Effector CD4-positive, alpha-beta T cell (primary cell): ENCODE measurements around the gene EMC6.
"Not testable (repeated sequence)": the region's sequence is repeated elsewhere in the genome, so short reads cannot be mapped to it uniquely, and the experiment has no call there.

Experiments
- DNase-seq: peaks from one replicate; pipeline ENCODE4 v3.0.0-alpha.2; 2020

The EMC6 gene

GRCh38 chr17:3682033-3682432 lies 13.4 kb downstream of the EMC6 start:
- no peak for DNase-seq

DNA sequence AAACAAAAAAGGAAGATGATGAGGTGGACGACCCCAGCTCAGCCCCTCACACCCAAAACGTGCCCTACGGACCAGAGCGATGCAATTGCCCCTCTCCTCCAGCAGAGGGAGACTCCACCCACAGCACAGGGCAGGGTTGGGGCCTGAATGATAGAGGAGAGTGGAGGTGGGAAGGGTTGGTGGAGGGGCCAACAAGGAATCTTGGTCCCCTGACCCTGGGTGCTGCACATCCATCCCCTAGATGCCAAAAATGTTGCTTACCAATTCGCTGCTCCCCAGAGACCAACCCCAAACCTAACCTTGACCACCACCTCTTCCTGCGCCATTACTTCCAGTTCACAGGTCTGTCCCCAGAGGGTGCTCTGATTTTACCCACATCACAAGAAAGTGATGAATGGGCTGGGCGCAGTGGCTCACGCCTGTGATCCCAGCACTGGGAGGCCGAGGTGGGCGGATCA lies 14.5 kb downstream of the EMC6 start:
- DNase-seq: peak; percentile 31

DNA sequence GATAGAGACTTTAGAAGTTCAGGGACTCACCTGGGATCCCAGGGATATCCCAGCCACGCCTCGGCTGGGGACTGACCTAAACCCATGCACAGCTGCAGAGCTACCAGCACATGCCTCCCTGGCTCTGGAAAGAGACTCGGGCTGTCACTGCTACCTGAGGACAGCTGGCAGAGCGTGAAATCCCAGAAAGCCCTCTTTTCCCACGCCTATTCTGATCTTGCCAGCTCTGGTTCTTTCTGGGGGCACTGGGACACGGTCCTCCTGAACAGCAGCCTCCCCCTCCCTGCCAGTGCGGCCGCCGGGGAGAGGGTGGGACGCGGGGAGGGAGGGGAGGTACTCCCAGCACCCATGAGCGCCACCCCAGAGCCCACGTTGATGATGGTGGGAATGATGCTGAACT lies 16.6 kb downstream of the EMC6 start:
- DNase-seq: no peak

GRCh38 chr17:3688027-3688553 lies 19.5 kb downstream of the EMC6 start:
- DNase-seq: no peak

DNA sequence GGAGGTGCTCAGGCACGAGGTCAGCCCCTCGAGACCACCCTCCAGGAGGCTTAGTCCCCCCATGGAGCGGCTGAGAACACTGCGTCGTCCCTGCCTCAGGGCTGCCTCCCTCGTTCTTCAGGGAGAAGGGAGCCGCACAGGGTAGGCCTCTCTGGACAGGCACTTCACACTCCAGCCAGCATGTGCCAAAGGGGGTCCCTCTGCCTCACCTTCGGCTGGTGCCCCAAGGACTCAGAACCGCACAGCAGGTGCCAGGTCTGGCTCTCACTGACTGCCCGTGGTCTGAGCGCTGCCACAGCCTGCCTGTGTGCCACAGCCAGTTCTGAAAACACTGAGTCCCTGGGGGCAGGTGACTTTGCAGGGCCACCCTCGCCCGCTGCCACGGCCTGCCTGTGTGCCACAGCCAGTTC lies 20.2 kb downstream of the EMC6 start:
- DNase-seq: no peak

DNA sequence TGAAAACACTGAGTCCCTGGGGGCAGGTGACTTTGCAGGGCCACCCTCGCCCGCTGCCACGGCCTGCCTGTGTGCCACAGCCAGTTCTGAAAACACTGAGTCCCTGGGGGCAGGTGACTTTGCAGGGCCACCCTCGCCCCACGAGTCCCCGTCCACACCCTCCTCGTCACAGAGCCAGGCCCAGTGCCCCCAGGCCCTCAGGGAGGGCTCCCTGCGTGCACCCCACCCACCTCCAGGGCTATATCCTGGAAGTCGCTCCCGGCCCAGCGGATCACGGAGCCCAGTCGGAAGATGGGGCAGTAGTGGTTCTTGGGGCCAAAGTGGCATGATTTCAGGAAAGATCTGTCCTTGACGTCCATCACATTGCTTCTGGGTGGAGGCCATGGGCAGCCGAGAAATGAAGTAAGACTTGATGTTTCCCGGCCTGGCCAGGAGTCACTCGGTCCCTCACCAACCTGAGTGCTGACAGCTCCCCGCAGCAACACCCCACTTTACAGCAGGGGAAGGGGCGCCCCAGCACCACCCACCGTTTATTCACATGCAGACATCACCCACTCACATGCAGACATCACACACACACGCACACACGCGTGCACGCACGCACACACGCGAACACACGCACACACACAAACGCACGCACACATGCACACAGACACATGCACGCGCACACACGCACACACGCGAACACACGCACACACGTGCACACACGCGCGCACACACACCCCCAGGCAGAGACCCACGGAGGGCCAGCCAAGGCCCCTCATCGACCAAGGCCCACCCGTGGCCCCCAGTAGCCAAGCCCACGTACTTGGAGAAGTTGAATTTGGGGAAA lies 20.9 kb downstream of the EMC6 start:
- no peak for DNase-seq

DNA sequence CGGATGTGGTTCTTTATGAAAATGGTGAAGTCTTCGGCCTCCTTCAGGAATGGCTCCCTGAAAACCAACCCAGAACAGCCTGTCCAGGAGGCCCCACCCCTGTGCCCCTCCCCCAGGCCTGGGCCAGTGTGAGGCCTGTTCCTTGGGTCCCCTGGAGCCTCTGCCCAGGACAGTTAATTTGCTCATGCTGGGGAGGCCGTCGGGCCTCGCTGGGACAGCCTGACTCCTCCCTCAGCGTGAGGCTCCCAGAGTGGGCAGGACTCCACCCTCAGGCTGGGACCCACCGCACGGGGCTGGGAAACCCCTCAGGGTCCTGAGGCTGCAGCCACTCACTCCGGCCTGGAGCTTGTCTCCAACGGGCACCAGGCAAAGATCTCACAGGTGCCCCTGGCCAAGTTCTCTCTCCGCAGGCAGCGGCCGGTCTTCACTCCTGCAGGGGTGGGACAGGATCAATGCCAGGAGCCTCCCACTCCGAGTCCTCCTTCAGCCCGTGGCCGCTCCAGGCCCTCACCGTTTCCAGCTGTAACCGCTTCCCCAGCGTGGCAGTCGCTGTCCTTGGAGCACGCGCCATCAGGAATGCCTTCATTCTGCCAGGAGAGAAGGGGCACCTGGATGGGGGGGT lies 21.6 kb downstream of the EMC6 start:
- no peak for DNase-seq

DNA sequence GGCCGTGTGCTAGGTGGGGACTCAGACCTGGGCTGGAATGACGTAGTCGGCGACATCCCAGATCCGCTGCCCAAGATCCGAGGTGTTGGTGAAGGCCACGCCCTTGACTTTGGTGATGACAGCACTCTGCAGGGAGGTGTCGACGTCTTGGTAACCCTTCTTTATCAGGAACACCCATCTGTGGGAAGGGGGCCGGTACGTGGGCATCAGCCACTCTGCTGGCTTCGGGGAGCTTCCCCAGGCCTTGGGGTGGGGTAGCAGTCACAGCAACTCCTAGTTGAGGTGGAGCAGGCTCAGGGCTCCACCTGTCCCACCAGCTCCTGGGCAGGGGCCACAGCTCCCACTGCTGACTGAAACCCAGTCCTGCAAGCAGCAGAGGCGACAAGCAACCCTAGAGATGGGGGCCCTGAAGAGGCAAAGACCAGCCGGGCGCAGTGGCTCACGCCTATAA lies 23.0 kb downstream of the EMC6 start:
- no peak for DNase-seq

GRCh38 chr17:3692346-3692745 lies 23.7 kb downstream of the EMC6 start:
- no peak for DNase-seq

DNA sequence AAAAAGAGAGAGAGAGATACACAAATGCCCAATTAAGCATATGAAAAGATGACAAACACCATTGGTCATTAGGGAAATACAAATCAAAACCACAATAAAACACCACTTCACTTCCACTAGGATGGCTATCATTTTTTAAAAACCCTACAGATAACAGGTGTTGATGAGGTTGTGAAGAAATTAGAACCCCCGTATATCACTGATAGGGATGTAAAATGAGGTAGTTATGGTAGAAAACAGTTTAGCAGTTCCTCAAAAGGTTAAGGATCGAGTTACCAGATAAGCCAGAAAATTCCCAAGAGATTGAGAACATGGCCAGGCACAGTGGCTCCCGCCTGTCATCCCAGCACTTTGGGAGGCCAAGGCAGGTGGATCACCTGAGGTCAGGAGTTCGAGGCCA lies 24.5 kb downstream of the EMC6 start:
- DNase-seq: no peak

DNA sequence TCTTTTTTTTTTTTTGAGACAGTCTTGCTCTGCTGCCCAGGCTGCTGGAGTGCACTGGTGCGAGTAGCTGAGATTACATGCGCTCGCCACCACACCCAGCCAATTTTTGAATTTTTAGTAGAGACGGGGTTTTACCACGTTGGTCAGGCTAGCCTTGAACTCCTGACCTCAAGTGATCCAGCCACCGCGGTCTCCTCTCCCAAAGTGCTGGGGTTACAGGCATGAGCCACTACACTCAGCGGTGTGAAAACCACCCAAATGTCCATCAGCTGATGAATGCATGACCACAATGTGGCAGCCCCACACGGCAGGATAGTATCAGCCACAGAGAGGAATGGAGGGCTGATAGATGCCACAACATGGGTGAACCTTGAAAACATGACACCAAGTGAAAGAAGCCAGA lies 25.2 kb downstream of the EMC6 start:
- no peak for DNase-seq

- DNase-seq: no peak
These were observed 26.6 kb downstream of the EMC6 start for GRCh38 chr17:3695129-3695722.

GRCh38 chr17:3695723-3696411 lies 27.3 kb downstream of the EMC6 start, which contains the start of gene P2RX5:
TSS of gene P2RX5 (minus strand) at chr17:3696155. CDS start at chr17:3696005, 150 bp downstream.
- no peak for DNase-seq

GRCh38 chr17:3697103-3697476 lies 28.5 kb downstream of the EMC6 start:
- DNase-seq: no peak

- no peak for DNase-seq
These were observed 29.5 kb downstream of the EMC6 start for GRCh38 chr17:3698139-3698538.

DNA sequence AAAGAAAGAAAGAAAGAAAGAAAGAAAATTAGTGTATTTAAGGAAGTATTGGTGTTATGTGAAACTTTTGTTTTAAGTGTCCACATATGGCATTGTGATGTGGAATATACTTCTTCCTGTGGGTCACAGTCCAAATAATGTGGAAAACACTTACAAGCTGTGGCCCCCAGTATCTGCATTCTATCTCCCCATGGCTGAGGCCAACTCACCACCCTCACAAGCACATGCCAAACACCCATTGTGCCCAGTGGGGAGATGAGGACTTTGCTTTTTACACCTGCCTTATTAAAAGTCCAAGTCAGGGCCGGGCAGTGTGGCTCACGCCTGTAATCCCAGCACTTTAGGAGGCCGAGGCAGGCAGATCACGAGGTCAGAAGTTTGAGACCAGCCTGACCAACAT lies 31.3 kb downstream of the EMC6 start:
- DNase-seq: no peak

- not testable (repeated sequence) for DNase-seq
These were observed 33.5 kb downstream of the EMC6 start for GRCh38 chr17:3702041-3702539.

GRCh38 chr17:3704931-3705717 lies 36.5 kb downstream of the EMC6 start:
- no peak for DNase-seq

DNA sequence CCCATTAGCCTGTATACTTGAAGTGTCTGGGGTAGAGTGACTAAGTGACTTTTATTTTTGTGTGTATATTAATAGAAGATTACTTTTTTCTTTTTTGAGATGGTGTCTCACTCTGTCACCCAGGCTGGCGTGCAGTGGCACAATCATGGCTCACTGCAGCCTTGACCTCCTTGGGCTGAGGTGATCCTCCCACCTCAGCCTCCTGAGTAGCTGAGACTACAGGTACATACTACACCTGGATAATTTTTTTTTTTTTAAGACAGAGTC lies 37.0 kb downstream of the EMC6 start:
- DNase-seq: not testable (repeated sequence)

DNA sequence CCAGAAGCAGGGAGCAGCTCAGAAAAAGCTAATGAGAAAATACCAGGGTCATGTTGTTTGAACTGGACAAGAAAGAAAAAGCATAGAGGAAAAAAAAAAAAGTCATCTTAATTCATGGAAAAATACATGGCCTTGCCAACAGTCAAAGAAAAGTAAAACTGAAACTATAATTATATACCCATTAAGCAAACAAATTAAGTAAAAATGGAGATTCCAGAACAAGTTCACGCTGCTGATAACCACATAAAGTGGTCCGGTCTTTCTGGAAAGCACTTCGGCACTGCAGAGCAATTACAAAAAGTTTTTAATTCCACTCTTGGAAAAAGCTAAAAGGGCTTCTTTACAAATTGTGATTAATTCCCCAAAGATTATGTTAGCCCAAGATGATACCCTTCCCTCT lies 39.8 kb downstream of the EMC6 start:
- no peak for DNase-seq

DNA sequence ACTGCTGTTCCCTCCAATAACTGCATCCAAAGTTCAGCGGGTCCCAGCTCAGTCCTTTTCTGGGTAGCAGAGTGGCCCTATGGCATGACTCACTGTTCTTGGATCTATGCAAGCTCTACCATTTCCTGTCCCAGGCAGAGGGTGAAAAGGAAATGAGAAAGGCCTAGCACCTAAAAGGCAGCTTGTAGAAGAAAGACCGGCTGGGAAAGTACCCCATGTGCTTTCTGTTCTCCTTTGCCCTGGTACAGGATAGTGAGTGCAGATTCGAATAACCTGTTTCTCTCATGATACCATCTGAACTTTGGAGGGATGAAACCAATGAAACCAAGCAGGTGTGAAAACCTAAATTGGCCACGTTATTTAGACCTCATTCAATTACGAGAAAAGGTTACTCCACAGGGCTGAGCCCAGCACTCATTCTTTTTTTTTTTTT lies 42.4 kb downstream of the EMC6 start:
- peak; percentile 65 for DNase-seq

GRCh38 chr17:3712811-3713463 lies 44.3 kb downstream of the EMC6 start:
- DNase-seq: no peak
